ENCODE measurements around the gene ADGRG3. TPM values are rescaled to one million over a fixed set of nuclear protein-coding genes. Genes with fewer than 3 reads are reported as not detected.

The ADGRG3 gene
- total and polyA plus RNA-seq, 11 donors: 0.12 to 1.4 (median 0.53) TPM

DNA sequence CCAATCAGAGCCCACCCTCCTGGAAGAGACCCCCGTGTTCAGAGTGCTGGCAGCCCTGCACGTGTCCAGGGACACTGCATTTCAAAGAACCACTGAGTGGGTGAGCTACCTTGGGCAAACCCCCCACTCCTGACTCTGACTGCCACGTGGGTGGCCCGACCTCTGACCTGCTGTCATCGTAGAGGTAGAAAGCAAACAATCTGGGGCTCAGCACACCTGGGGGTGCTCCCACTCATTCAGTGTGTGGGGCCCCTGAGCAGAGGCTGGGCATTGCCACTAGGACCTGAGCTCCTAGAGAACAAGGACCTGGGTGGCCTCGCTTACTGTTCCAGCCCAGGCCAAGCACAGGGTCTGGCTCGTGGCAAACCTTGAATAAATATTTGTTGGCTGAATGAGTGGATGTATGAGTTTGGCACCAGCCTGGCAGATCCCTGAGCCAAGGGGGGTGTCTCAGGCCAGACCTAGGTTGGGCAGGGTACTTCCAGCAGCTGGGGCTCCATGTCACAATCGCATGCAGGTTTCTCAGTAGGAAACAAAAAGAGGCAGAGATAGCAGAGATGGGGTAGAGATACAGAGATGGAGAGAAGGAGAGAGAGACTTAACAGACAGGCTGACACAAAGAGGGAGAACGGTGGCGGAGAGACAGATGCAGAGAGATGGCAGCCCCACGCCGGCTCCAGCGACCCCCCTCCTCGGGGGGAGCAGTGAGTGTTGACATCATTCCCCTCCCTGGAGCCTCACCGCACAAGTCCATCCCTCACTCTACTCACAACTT lies 21.1 kb downstream of the ADGRG3 start:
- WGBS, 4 donors: 34 to 51% (median 40%) methylated on average over 15 of the region's 15 CpGs
- Histone ChIP-seq H3K36me3 (no peaks in the 10 kb centered on the region), H3K27me3 (peaks cover 0 to 10% (median 0%) of the 10 kb centered on the region in 9 donors), H3K4me1 (peaks cover 0 to 16% (median 0%) of the 10 kb centered on the region in 12 donors), H3K9me3 (no peaks in the 10 kb centered on the region), H3K27ac (peak overlapping the region in 3 of 12 donors; percentile 39 to 53 (median 46)), H3K4me3 (no peak overlapping the region)
- TF ChIP-seq POLR2A (IDR thresholded peaks at IDR 0.05): no peak
- TF ChIP-seq, protein P1, sequence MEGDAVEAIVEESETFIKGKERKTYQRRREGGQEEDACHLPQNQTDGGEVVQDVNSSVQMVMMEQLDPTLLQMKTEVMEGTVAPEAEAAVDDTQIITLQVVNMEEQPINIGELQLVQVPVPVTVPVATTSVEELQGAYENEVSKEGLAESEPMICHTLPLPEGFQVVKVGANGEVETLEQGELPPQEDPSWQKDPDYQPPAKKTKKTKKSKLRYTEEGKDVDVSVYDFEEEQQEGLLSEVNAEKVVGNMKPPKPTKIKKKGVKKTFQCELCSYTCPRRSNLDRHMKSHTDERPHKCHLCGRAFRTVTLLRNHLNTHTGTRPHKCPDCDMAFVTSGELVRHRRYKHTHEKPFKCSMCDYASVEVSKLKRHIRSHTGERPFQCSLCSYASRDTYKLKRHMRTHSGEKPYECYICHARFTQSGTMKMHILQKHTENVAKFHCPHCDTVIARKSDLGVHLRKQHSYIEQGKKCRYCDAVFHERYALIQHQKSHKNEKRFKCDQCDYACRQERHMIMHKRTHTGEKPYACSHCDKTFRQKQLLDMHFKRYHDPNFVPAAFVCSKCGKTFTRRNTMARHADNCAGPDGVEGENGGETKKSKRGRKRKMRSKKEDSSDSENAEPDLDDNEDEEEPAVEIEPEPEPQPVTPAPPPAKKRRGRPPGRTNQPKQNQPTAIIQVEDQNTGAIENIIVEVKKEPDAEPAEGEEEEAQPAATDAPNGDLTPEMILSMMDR (IDR thresholded peaks at IDR 0.05): no peak
- no peak for ATAC-seq
- DNase-seq: no peak
- intact Hi-C loops (cut with DNase I): no loop called here

DNA sequence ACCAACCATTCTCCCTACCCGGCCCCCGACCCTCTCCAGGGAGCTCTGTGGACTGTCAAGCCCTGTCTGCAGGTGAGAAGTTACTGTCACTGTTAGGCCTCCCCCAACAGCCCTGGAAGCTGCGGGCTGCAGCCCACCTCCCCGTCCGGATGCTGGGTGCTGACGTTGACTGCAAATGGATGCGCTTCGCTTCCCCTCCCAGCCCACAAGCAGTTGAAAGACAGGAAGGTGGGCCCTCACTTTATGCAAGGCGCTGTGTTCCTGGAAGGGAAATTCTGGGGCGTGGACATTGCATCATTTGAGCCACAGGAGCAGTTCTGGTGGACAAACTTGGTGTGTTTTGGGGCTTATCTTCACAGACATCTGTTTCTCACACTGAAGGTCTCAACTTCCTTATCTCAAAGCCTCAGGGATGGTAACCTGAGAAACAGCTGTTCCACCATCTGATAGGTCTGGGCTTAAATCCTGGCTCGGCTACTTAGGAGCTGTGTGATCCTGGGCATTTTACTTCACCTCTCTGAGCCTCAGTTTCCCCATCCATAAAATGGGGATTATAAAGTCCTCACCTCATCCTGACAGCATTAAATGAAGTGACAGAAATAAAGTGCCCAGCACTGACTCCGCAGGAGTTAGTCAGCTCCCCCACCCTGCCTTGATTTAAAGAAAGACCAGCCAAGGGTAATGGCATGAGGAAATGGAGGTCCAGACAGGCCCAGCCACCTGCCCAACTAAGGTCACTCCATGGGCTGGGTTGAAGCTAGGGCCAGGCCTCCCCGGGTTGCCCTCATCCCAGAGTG lies 21.9 kb downstream of the ADGRG3 start:
- H3K9me3 ChIP-seq: no peaks in the 10 kb centered on the region
- peak overlapping the region in 4 of 12 donors; percentile 39 to 53 (median 44) for H3K27ac ChIP-seq
- peak in 1 of 5 donors; percentile 45 for DNase-seq
- TF ChIP-seq, protein P1 (IDR thresholded peaks at IDR 0.05): no peak
- TF ChIP-seq POLR2A (IDR thresholded peaks at IDR 0.05): no peak
- H3K36me3 ChIP-seq: no peaks in the 10 kb centered on the region
- intact Hi-C loops (cut with DNase I): no loop called here
- peaks cover 0 to 10% (median 0%) of the 10 kb centered on the region in 9 donors for H3K27me3 ChIP-seq
- 30 to 60% (median 38%) methylated on average over 13 of the region's 13 CpGs for WGBS, 4 donors
- no peak overlapping the region for H3K4me3 ChIP-seq
- ATAC-seq: peak in 3 of 4 donors; percentile 33 to 92 (median 45)
- H3K4me1 ChIP-seq: peaks cover 0 to 16% (median 0%) of the 10 kb centered on the region in 12 donors

DNA sequence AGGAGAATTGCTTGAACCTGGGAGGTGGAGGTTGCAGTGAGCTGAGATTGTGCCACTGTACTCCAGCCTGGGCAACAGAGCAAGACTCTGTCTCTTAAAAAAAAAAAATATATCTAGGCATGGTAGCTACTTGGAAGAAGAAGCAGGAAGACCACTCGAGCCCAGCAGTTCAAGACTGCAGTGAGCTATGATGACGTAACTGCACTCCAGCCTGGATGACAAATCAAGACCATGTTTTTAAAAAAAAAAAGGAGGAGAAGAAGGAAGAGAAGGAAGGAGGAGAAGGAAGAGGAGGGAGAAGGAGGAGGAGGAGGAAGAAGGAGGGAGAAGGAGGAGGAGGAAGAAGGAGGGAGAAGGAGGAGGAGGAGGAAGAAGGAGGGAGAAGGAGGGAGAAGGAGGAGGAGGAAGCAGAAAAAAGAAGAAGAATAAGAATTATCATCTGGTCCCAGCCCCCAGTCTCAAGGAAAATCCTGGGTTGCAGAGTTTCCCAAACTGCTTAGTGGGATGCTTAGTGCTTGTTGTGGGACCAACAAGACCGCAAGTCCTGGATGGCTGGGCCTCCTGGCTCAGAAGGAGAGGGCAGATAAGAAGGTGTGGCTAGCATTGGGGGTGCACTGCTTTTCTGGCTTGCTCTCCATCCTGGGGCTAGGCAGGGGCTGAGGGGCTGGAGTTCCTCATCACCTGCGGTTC lies 22.8 kb downstream of the ADGRG3 start:
- peaks cover 0 to 10% (median 0%) of the 10 kb centered on the region in 9 donors for H3K27me3 ChIP-seq
- TF ChIP-seq POLR2A (IDR thresholded peaks at IDR 0.05): no peak
- DNase-seq: no peak
- no peak overlapping the region for H3K4me3 ChIP-seq
- intact Hi-C loops (cut with DNase I): no loop called here
- no peak for ATAC-seq
- H3K9me3 ChIP-seq: no peaks in the 10 kb centered on the region
- 54 to 70% (median 68%) methylated on average over 3 to 4 of the region's 4 CpGs for WGBS, 4 donors
- H3K4me1 ChIP-seq: peaks cover 0 to 16% (median 0%) of the 10 kb centered on the region in 12 donors
- H3K36me3 ChIP-seq: no peaks in the 10 kb centered on the region
- no peak overlapping the region for H3K27ac ChIP-seq

DNA sequence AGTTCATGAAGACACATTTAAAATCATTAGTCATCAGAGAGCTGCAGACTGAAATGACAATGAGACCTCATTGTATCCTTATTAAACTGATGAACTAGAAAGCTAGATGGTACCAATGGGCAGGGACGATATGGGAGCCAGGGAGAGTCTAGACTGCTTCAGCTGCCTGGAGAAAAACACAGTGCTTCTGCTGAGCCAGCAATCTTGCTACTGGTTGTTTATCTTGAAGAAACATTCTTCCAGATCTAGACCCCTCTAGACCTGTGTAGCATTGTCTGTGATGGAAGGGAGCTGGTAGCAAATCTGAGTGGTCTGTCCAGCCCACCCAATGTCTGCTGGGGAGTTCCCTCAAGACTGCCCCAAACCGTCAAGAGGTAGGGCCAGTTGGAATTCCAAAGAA lies 24.5 kb downstream of the ADGRG3 start:
- Histone ChIP-seq H3K9me3 (no peaks in the 10 kb centered on the region), H3K4me1 (peaks cover 0 to 16% (median 0%) of the 10 kb centered on the region in 12 donors), H3K36me3 (no peaks in the 10 kb centered on the region), H3K4me3 (no peak overlapping the region), H3K27ac (no peak overlapping the region), H3K27me3 (peaks cover 0 to 10% (median 0%) of the 10 kb centered on the region in 9 donors)
- intact Hi-C loops (cut with DNase I): no loop called here
- whole genome bisulfite sequencing, 4 donors: 64 to 71% (median 71%) methylated on average over 2 of the region's 2 CpGs; no CpG with 5 or more reads in 1 of the 4 donors
- DNase-seq (no peak), ATAC-seq (no peak)
- TF ChIP-seq, protein P1 (IDR thresholded peaks at IDR 0.05): no peak
- no peak for TF ChIP-seq POLR2A (IDR thresholded peaks at IDR 0.05)
